22Rv1 (cell line): Measurements from ENCODE around the gene TMEM229A.

Source experiments
- CTCF ChIP-seq: fragments of 450-650 bp; IDR thresholded peaks from 2 replicates; pipeline ENCODE4 v1.5.1; 2017; ENCODE audit warnings: mild to moderate bottlenecking
- ZFX ChIP-seq: fragments of 450-650 bp; IDR thresholded peaks from 2 replicates; pipeline ENCODE4 v1.6.1; 2017; ENCODE audit warnings: antibody characterized with exemption, borderline replicate concordance

GRCh38 chr7:124033807-124034753 lies 1.2 kb upstream of the TMEM229A start:
- TF ChIP-seq CTCF (no peak), ZFX (no peak)
